GM21619 (cell line): ENCODE data around the gene PCDHGA5.
"Not testable (repeated sequence)": the region's sequence is repeated elsewhere in the genome, so short reads cannot be mapped to it uniquely, and the experiment has no call there.

Experiments used
- ATAC-seq: cut with Tn5 transposase; IDR thresholded peaks from one replicate; pipeline ENCODE4 v1.9.1; 2021; ENCODE audit not compliant: unreplicated experiment

The PCDHGA5 gene

GRCh38 chr5:141384471-141385267 lies 20.7 kb downstream of the PCDHGA5 start:
- ATAC-seq, result no peak

- peak; percentile 91 for ATAC-seq
Measured at GRCh38 chr5:141387557-141388311, 23.8 kb downstream of the PCDHGA5 start, which contains the start of gene PCDHGB4. Gene PCDHGB4, plus strand, starts transcription at chr5:141387698. Its CDS starts 187 bp downstream, at chr5:141387885.

GRCh38 chr5:141388661-141389060 lies 24.7 kb downstream of the PCDHGA5 start:
- no peak for ATAC-seq

DNA sequence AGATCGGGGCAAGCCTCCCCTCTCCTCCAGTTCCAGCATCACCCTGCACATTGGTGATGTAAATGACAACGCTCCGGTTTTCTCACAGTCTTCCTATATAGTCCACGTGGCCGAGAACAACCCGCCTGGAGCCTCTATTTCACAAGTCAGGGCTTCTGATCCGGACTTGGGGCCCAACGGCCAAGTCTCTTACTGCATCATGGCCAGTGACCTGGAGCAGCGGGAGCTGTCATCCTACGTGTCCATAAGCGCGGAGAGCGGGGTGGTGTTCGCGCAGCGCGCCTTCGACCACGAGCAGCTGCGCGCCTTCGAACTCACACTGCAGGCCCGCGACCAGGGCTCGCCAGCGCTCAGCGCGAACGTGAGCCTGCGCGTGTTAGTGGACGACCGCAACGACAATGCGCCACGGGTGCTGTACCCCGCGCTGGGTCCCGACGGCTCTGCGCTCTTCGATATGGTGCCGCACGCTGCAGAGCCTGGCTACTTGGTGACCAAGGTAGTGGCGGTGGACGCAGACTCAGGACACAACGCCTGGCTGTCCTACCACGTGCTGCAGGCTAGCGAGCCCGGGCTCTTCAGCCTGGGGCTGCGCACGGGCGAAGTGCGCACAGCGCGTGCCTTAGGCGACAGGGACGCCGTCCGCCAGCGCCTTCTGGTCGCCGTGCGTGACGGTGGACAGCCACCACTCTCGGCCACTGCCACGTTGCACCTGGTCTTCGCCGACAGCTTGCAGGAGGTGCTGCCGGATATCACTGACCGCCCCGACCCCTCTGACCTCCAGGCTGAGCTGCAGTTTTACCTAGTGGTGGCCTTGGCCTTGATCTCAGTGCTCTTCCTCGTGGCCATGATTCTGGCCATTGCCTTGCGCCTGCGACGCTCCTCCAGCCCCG lies 25.4 kb downstream of the PCDHGA5 start:
- ATAC-seq, result no peak

GRCh38 chr5:141392429-141393198 lies 28.7 kb downstream of the PCDHGA5 start, which contains the start of gene PCDHGA8:
Gene PCDHGA8, plus strand, starts transcription at chr5:141392633. Its CDS starts 181 bp downstream, at chr5:141392814.
- ATAC-seq, result no peak

GRCh38 chr5:141393267-141393666 lies 29.3 kb downstream of the PCDHGA5 start:
- ATAC-seq, result no peak

GRCh38 chr5:141394401-141395187 lies 30.6 kb downstream of the PCDHGA5 start:
- not testable (repeated sequence) for ATAC-seq

- ATAC-seq, result peak; percentile 99
Measured at GRCh38 chr5:141397756-141398551, 34.0 kb downstream of the PCDHGA5 start, which contains the start of gene PCDHGB5. Gene PCDHGB5, plus strand, starts transcription at chr5:141397947. Its CDS starts 181 bp downstream, at chr5:141398128.

DNA sequence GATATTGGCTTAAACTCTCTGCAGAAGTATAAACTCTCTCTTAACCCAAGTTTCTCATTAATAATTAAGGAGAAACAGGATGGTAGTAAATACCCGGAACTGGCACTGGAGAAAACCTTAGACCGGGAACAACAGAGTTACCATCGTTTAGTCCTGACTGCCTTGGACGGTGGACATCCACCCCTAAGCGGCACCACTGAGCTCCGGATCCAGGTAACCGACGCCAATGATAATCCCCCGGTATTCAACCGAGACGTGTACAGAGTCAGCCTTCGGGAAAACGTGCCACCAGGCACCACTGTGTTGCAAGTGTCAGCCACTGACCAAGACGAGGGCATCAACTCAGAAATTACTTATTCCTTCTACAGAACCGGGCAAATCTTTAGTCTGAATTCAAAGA lies 34.6 kb downstream of the PCDHGA5 start:
- no peak for ATAC-seq

DNA sequence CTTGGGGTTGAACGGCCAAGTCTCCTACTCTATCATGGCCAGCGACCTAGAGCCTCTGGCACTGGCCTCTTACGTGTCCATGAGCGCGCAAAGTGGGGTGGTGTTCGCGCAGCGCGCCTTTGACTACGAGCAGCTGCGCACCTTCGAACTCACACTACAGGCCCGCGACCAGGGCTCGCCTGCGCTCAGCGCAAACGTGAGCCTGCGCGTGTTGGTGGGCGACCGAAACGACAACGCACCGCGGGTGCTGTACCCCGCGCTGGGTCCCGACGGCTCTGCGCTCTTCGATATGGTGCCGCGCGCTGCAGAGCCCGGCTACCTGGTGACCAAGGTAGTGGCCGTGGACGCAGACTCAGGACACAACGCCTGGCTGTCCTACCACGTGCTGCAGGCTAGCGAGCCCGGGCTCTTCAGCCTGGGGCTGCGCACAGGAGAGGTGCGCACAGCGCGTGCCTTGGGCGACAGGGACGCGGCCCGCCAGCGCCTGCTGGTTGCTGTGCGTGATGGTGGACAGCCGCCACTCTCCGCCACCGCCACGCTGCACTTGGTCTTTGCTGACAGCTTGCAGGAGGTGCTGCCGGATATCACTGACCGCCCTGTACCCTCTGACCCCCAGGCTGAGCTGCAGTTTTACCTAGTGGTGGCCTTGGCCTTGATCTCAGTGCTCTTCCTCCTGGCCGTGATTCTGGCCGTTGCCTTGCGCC lies 35.7 kb downstream of the PCDHGA5 start:
- ATAC-seq, result no peak

DNA sequence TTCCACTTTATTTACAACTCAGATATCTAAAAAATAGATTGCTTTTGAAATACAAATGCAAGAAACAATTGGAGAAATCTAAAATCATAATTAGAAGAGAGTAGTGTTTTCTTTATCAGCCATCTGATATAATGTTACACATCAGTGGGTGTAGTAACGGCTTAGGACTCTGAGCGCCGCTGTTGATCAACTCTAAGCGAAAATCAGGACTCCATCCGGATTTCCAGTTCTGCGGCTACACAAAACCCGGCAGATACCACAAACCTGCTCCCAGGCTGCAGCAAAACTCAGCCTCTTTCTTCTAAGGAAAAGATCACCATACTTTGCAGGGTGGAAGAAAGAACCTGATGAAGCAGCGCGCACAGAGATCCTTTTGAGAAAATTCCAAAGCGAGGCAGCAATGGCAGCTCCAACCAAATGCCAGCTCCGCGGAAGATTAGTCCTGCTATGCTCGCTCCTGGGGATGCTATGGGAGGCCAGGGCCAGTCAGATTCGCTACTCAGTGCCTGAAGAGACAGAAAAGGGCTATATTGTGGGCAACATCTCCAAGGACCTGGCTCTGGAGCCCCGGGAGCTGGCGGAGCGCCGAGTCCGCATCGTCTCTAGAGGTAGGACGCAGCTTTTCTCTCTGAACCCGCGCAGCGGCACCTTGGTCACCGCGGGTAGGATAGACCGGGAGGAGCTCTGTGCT lies 38.7 kb downstream of the PCDHGA5 start, which contains the start of gene PCDHGA9:
TSS of gene PCDHGA9 (plus strand) at position 226 of the 691 bp plus-strand sequence. CDS start at position 401, 175 bp downstream.
- ATAC-seq, result no peak

- ATAC-seq, result no peak
Measured at GRCh38 chr5:141403387-141403786, 39.4 kb downstream of the PCDHGA5 start.

DNA sequence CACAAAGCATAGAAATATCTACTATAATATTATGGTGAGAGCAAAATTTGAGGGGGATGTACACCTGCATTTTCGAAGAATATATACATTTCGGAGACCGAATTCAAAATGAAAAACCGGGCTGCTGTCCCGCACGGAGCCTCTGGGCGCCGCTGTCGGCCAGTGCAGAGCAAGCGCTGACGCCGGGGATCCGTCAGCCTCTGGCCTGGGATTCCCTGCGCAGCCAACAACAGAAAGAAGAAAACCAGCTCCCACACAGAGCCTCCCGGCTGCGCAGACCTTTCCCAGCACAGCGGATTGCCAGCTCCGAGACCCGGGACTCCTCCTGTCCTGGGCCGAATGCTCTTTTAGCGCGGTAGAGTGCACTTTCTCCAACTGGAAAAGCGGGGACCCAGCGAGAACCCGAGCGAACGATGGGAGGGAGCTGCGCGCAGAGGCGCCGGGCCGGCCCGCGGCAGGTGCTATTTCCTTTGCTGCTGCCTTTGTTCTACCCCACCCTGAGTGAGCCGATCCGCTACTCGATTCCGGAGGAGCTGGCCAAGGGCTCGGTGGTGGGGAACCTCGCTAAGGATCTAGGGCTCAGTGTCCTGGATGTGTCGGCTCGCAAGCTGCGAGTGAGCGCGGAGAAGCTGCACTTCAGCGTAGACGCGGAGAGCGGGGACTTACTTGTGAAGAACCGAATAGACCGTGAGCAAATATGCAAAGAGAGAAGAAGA lies 44.0 kb downstream of the PCDHGA5 start, which contains the start of gene PCDHGB6:
TSS of gene PCDHGB6 (plus strand) at position 232 of the 716 bp plus-strand sequence. CDS start at position 414, 182 bp downstream.
- peak; percentile 78 for ATAC-seq

GRCh38 chr5:141409598-141410306 lies 45.8 kb downstream of the PCDHGA5 start:
- ATAC-seq, result no peak

DNA sequence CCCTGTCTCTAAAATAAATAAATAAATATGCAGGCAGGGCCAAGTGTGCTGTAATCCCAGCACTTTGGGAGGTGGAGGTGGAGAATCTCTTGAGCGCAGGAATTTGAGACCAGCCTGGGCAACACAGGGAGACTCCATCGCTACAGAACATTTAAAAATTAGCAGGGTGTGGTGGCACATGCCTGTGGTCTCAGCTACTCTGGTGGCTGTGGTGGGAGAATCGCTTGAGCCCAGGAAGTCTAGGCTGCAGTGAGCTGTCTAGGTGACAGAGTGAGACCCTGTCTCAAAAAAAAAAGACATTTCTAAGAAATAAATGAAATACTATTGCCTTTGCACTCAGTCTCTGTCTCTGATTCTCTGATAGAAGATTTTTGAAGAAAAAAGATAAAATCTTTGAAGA lies 47.6 kb downstream of the PCDHGA5 start:
- no peak for ATAC-seq
